Neural progenitor cell (in vitro differentiated cells): Measurements from ENCODE around the gene DUXA. TPM values are rescaled to one million over a fixed set of nuclear protein-coding genes. Genes with fewer than 3 reads are reported as not detected.
"Not testable (repeated sequence)": the region's sequence is repeated elsewhere in the genome, so short reads cannot be mapped to it uniquely, and the experiment has no call there.

Experiments used
- DNase-seq: peaks from one replicate; pipeline ENCODE4 v3.0.0-alpha.2; 2016; ENCODE audit warnings: low spot score
- H2AFZ ChIP-seq: fragments of 200-600 bp; sonication (generic); replicated peaks from 2 replicates; pipeline ENCODE4 v1.6.1; 2016; ENCODE audit warnings: antibody characterized with exemption
- H3F3A ChIP-seq: fragments of 200-600 bp; sonication (generic); 2 replicates; pipeline ENCODE4 v1.6.1; 2016; ENCODE audit warnings: antibody characterized with exemption, low read depth
- H3K27ac ChIP-seq: fragments of 200-600 bp; sonication (generic); 2 replicates; pipeline ENCODE4 v1.5.1; 2016; ENCODE audit warnings: mild to moderate bottlenecking
- H3K27me3 ChIP-seq: fragments of 200-600 bp; sonication (generic); 2 replicates; pipeline ENCODE4 v1.6.1; 2016; ENCODE audit warnings: mild to moderate bottlenecking, moderate library complexity
- H3K36me3 ChIP-seq: fragments of 200-600 bp; sonication (generic); 2 replicates; pipeline ENCODE4 v1.5.1; 2016
- H3K4me1 ChIP-seq: fragments of 200-600 bp; sonication (generic); 2 replicates; pipeline ENCODE4 v1.6.1; 2016; ENCODE audit warnings: mixed run types
- H3K4me2 ChIP-seq: fragments of 200-600 bp; sonication (generic); 2 replicates; pipeline ENCODE4 v1.6.1; 2016
- H3K4me3 ChIP-seq: fragments of 200-600 bp; sonication (generic); 2 replicates; pipeline ENCODE4 v1.5.1; 2016
- H3K79me2 ChIP-seq: fragments of 200-600 bp; sonication (generic); 2 replicates; pipeline ENCODE4 v1.6.1; 2016; ENCODE audit warnings: low read depth
- H3K9ac ChIP-seq: fragments of 200-600 bp; sonication (generic); 2 replicates; pipeline ENCODE4 v1.6.1; 2016
- H3K9me3 ChIP-seq: fragments of 200-600 bp; sonication (generic); 2 replicates; pipeline ENCODE4 v1.5.1; 2016; ENCODE audit warnings: low read depth
- H4K20me1 ChIP-seq: fragments of 200-600 bp; sonication (generic); 2 replicates; pipeline ENCODE4 v1.6.1; 2016; ENCODE audit warnings: low read depth
- H3K27ac Mint-ChIP-seq: 3 replicates; pipeline ENCODE4 v1.8.0; 2021; ENCODE audit warnings: mixed read lengths
- H3K27me3 Mint-ChIP-seq: 2 replicates; pipeline ENCODE4 v1.8.0; 2022; ENCODE audit warnings: low read depth, mild to moderate bottlenecking, inconsistent platforms, moderate library complexity, mixed read lengths; ENCODE audit not compliant: insufficient read depth
- H3K36me3 Mint-ChIP-seq: 3 replicates; pipeline ENCODE4 v1.8.0; 2021; ENCODE audit warnings: mixed read lengths
- H3K4me1 Mint-ChIP-seq: 3 replicates; pipeline ENCODE4 v1.8.0; 2021; ENCODE audit warnings: mixed read lengths
- H3K4me3 Mint-ChIP-seq: 3 replicates; pipeline ENCODE4 v1.8.0; 2021; ENCODE audit warnings: mild to moderate bottlenecking, moderate library complexity, mixed read lengths
- H3K9me3 Mint-ChIP-seq: 3 replicates; pipeline ENCODE4 v1.8.0; 2020; ENCODE audit warnings: mixed read lengths
- EZH2 ChIP-seq: fragments of 200-600 bp; sonication (generic); IDR thresholded peaks from 2 replicates; pipeline ENCODE4 v1.6.1; 2017; ENCODE audit warnings: antibody characterized with exemption, mild to moderate bottlenecking, moderate library complexity
- EZH2phosphoT487 ChIP-seq: fragments of 200-600 bp; sonication (generic); IDR thresholded peaks from 2 replicates; pipeline ENCODE4 v1.6.1; 2017; ENCODE audit warnings: antibody characterized with exemption
- total RNA-seq: library from RNA; depleted of rRNA; stranded (reverse); fragments of >200 nt; gene quantifications from 2 replicates; pipeline ENCODE4 v1.2.3, GENCODE V29; 2015; ENCODE audit warnings: low replicate concordance
- TF ChIP-seq, protein P1 (sequence below): fragments of 200-600 bp; sonication (generic); IDR thresholded peaks from 2 replicates; pipeline ENCODE4 v1.5.1; 2017; ENCODE audit warnings: antibody characterized with exemption, mild to moderate bottlenecking

Gene DUXA
- total RNA-seq, 1 donor from 2014 or later = not detected

DNA sequence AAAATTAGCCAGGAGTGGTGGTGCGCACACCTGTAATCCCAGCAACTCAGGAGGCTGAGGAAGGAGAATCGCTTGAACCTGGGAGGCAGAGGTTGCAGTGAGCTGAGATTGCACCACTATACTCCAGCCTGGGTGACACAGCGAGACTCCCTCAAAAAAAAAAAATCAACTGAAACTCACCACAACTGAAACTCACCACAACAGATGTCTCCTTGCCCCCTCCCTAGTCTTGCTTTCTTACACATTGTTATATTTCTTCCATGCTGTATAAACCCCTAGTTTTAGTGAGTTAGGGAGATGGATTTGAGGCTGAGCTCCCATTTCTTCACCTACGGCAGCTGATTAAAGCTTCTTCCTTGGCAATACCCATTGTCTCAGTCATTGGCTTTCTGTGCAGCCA is 25.6 kb downstream of the DUXA start:
- Histone ChIP-seq H3K4me1 (no peaks in the 10 kb centered on the region), H3K9ac (no peak overlapping the region), H3K79me2 (no peaks in the 10 kb centered on the region), H3K27ac (no peak overlapping the region), H3K4me3 (no peak overlapping the region), H2AFZ (no peak overlapping the region), H3K36me3 (no peaks in the 10 kb centered on the region), H3K27me3 (no peaks in the 10 kb centered on the region), H4K20me1 (no peaks in the 10 kb centered on the region), H3F3A (no peaks in the 10 kb centered on the region), H3K9me3 (peaks cover 3% of the 10 kb centered on the region), H3K4me2 (no peak overlapping the region)
- no peak for DNase-seq
- no peak overlapping the region for H3K27ac Mint-ChIP-seq
- no peaks in the 10 kb centered on the region for H3K27me3 Mint-ChIP-seq
- peaks cover 50% of the 10 kb centered on the region for H3K9me3 Mint-ChIP-seq
- no peak overlapping the region for H3K4me3 Mint-ChIP-seq
- no peaks in the 10 kb centered on the region for H3K36me3 Mint-ChIP-seq
- no peaks in the 10 kb centered on the region for H3K4me1 Mint-ChIP-seq
- TF ChIP-seq EZH2 = no peak

DNA sequence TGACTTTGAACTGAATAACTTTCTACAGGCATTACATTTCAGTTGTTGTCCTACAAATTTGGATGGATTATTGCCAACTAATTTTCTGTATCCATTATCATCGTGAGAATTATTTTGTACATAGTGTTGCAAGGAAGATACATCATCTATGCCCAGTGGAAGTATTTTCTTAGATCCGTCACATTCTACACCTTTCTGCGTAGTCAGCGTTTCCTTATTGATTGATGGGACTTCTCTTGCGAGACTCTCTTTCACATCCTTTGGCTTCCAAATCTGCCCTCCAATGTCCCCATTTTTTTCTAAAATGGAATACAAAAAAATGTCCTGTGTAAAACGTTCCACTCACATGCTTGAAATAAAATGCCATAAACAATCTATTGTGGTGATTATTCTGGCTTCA is 31.5 kb downstream of the DUXA start:
- Histone ChIP-seq H2AFZ (no peak overlapping the region), H3K9me3 (peaks cover 4% of the 10 kb centered on the region), H4K20me1 (no peaks in the 10 kb centered on the region), H3F3A (no peaks in the 10 kb centered on the region), H3K9ac (no peak overlapping the region), H3K4me2 (no peak overlapping the region), H3K4me3 (no peak overlapping the region), H3K27me3 (no peaks in the 10 kb centered on the region), H3K27ac (no peak overlapping the region), H3K36me3 (no peaks in the 10 kb centered on the region), H3K79me2 (no peaks in the 10 kb centered on the region), H3K4me1 (no peaks in the 10 kb centered on the region)
- Mint-ChIP-seq H3K4me1 (no peaks in the 10 kb centered on the region), H3K4me3 (no peak overlapping the region), H3K27me3 (peaks cover 4% of the 10 kb centered on the region), H3K27ac (no peak overlapping the region), H3K9me3 (peaks cover 42% of the 10 kb centered on the region), H3K36me3 (no peaks in the 10 kb centered on the region)
- TF ChIP-seq, protein P1, sequence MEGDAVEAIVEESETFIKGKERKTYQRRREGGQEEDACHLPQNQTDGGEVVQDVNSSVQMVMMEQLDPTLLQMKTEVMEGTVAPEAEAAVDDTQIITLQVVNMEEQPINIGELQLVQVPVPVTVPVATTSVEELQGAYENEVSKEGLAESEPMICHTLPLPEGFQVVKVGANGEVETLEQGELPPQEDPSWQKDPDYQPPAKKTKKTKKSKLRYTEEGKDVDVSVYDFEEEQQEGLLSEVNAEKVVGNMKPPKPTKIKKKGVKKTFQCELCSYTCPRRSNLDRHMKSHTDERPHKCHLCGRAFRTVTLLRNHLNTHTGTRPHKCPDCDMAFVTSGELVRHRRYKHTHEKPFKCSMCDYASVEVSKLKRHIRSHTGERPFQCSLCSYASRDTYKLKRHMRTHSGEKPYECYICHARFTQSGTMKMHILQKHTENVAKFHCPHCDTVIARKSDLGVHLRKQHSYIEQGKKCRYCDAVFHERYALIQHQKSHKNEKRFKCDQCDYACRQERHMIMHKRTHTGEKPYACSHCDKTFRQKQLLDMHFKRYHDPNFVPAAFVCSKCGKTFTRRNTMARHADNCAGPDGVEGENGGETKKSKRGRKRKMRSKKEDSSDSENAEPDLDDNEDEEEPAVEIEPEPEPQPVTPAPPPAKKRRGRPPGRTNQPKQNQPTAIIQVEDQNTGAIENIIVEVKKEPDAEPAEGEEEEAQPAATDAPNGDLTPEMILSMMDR = no peak
- TF ChIP-seq EZH2phosphoT487 (no peak), EZH2 (no peak)
- no peak for DNase-seq

DNA sequence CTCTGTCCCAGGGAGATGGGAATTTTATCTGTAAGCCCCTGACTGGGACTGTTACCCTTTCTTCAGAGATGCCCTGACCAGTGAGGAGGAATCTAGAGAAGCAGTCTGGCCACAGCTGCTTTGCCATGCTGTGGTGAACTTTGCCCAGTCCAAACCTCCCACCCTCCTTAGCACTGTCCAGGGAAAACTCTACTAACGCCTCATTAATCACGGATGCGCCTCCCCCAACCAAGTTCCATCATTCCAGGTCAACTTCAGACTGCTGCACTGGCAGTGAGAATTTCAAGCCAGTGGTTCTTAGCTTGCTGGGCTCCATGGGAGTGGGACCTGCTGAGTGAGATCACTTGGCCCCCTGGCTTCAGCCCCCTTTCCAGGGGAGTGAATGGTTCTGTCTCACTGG is 39.9 kb downstream of the DUXA start:
- H3K27me3 Mint-ChIP-seq, DNase-seq, H3K27ac ChIP-seq, H3K27me3 ChIP-seq, H3K36me3 Mint-ChIP-seq, H4K20me1 ChIP-seq, H3K36me3 ChIP-seq, H3K4me1 Mint-ChIP-seq, H3F3A ChIP-seq, H3K79me2 ChIP-seq, H3K4me2 ChIP-seq, H3K4me3 Mint-ChIP-seq, H3K9ac ChIP-seq, H3K4me3 ChIP-seq, H2AFZ ChIP-seq, H3K4me1 ChIP-seq, H3K27ac Mint-ChIP-seq: not testable (repeated sequence)
- H3K9me3 ChIP-seq = peaks cover 11% of the 10 kb centered on the region
- H3K9me3 Mint-ChIP-seq = peaks cover 38% of the 10 kb centered on the region

DNA sequence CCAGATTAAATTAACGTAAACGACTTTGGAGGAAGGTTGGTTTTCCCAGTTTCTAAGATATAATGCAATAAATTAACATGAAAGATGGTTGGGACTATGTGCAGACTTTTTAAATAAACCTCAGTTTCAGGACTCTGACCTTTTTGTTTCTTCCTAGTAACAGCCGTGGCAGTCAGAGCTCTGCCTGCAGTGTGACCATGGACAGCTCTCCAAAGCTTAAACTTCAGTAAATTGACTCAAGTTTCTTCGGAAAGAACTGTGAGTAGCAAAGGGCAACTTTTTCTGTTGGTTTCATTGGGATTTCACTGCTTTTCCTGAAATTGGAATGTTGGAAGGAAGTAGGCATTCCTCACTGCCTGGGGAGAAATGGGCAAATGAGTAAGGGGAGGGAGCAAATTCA is 43.4 kb downstream of the DUXA start:
- Histone ChIP-seq H3K4me1 (no peaks in the 10 kb centered on the region), H3F3A (no peaks in the 10 kb centered on the region), H3K36me3 (no peaks in the 10 kb centered on the region), H3K27me3 (no peaks in the 10 kb centered on the region), H2AFZ (no peak overlapping the region), H3K79me2 (no peaks in the 10 kb centered on the region), H4K20me1 (no peaks in the 10 kb centered on the region), H3K9ac (no peak overlapping the region), H3K4me3 (no peak overlapping the region), H3K9me3 (peaks cover 7% of the 10 kb centered on the region), H3K4me2 (no peak overlapping the region), H3K27ac (no peak overlapping the region)
- H3K27ac Mint-ChIP-seq = no peak overlapping the region
- H3K27me3 Mint-ChIP-seq = peaks cover 2% of the 10 kb centered on the region
- H3K9me3 Mint-ChIP-seq = peaks cover 36% of the 10 kb centered on the region
- H3K4me3 Mint-ChIP-seq = no peak overlapping the region
- TF ChIP-seq EZH2phosphoT487 = no peak
- no peak for TF ChIP-seq EZH2
- H3K4me1 Mint-ChIP-seq = no peaks in the 10 kb centered on the region
- no peaks in the 10 kb centered on the region for H3K36me3 Mint-ChIP-seq
- DNase-seq = no peak

DNA sequence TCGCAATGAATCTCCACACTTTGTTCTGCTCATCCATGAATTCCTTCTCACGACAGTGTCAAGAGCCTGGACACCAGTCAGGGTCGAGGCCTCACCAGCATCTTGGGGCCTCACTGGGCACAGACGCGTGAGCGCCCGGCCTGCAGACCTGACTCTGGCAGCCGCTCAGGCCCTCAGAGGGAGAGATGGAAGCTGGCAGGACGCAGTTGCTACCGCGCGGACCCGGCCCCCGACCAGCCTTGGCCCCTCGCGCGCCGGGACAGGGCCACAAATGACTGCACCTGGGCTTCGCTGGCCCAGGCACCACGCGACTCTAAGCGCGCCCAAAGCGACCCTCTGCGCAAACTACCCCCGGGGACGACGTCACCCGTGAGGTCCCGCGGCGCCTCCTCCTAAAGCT is 48.4 kb downstream of the DUXA start:
- H3K4me3 Mint-ChIP-seq = no peak overlapping the region
- no peaks in the 10 kb centered on the region for H3K79me2 ChIP-seq
- DNase-seq = no peak
- H2AFZ ChIP-seq = no peak overlapping the region
- no peak overlapping the region for H3K27ac Mint-ChIP-seq
- H3F3A ChIP-seq = no peaks in the 10 kb centered on the region
- H3K4me1 Mint-ChIP-seq = no peaks in the 10 kb centered on the region
- H3K36me3 Mint-ChIP-seq = no peaks in the 10 kb centered on the region
- no peak overlapping the region for H3K4me3 ChIP-seq
- H3K27me3 ChIP-seq = no peaks in the 10 kb centered on the region
- peaks cover 8% of the 10 kb centered on the region for H3K9me3 ChIP-seq
- no peak overlapping the region for H3K4me2 ChIP-seq
- H4K20me1 ChIP-seq = no peaks in the 10 kb centered on the region
- H3K27ac ChIP-seq = no peak overlapping the region
- peaks cover 58% of the 10 kb centered on the region for H3K9me3 Mint-ChIP-seq
- TF ChIP-seq, protein P1 = no peak
- no peak for TF ChIP-seq EZH2phosphoT487
- TF ChIP-seq EZH2 = no peak
- no peaks in the 10 kb centered on the region for H3K36me3 ChIP-seq
- H3K9ac ChIP-seq = no peak overlapping the region
- H3K4me1 ChIP-seq = no peaks in the 10 kb centered on the region
- peaks cover 2% of the 10 kb centered on the region for H3K27me3 Mint-ChIP-seq

DNA sequence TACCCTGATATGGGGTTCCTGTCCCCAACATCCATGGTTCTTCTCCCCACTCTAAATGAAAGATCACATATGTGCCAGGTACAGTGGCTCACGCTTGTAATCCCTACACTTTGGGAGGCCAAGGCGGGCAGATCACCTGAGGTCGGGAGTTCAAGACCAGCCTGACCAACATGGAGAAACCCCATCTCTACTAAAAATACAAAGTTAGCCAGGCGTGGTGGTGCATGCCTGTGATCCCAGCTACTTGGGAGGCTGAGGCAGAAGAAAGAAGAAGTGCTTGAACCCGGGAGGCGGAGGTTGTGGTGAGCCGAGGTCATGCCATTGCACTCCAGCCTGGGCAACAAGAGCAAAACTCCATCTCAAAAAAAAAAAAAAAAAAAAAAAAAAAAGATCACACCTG is 53.8 kb downstream of the DUXA start:
- peaks cover 18% of the 10 kb centered on the region for H3K9me3 ChIP-seq
- H3K9me3 Mint-ChIP-seq = peaks cover 63% of the 10 kb centered on the region
- not testable (repeated sequence) for H3K27me3 ChIP-seq, H2AFZ ChIP-seq, H3K4me2 ChIP-seq, DNase-seq, H3K4me3 ChIP-seq, H3F3A ChIP-seq, H3K27me3 Mint-ChIP-seq, H3K4me3 Mint-ChIP-seq, H3K9ac ChIP-seq, H3K79me2 ChIP-seq, H3K36me3 ChIP-seq, H3K36me3 Mint-ChIP-seq, H4K20me1 ChIP-seq, H3K4me1 ChIP-seq, H3K27ac Mint-ChIP-seq, H3K4me1 Mint-ChIP-seq, H3K27ac ChIP-seq
